ENCODE data around the gene L1TD1. TPM values are rescaled to one million over a fixed set of nuclear protein-coding genes. Genes with fewer than 3 reads are reported as not detected.

The L1TD1 gene
- total RNA-seq, 1 donor from 2014 or later, result 0.59 TPM

DNA sequence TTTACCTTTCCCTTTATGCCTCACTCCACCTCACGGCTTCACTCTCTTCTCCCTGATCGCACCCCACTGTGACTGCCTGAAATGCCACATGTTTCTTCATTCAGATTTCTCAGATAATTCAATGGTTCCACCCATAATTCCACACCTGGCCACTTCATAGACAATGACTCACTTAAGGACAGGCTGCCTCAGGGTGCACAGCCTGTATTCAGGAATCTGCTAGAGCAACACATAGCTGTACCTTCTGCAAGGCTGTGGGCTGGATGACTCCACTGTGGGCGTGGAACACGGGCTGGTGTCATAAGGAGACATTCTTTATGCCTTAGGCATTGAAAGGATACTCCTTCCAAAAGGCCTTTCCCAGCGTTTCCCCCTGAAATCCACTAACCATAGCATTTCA lies 36.1 kb downstream of the L1TD1 start:
- TF ChIP-seq, protein P1, sequence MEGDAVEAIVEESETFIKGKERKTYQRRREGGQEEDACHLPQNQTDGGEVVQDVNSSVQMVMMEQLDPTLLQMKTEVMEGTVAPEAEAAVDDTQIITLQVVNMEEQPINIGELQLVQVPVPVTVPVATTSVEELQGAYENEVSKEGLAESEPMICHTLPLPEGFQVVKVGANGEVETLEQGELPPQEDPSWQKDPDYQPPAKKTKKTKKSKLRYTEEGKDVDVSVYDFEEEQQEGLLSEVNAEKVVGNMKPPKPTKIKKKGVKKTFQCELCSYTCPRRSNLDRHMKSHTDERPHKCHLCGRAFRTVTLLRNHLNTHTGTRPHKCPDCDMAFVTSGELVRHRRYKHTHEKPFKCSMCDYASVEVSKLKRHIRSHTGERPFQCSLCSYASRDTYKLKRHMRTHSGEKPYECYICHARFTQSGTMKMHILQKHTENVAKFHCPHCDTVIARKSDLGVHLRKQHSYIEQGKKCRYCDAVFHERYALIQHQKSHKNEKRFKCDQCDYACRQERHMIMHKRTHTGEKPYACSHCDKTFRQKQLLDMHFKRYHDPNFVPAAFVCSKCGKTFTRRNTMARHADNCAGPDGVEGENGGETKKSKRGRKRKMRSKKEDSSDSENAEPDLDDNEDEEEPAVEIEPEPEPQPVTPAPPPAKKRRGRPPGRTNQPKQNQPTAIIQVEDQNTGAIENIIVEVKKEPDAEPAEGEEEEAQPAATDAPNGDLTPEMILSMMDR (IDR thresholded peaks at IDR 0.05), result no peak
- DNase-seq (no peak), ATAC-seq (peak in 1 of 2 donors; percentile 28)
- H3K4me1 ChIP-seq, result no peaks in the 10 kb centered on the region
- no peaks in the 10 kb centered on the region for H3K27me3 ChIP-seq (ENCODE audit: low read depth)
- H3K9me3 ChIP-seq, result no peaks in the 10 kb centered on the region
- H3K4me3 ChIP-seq, result no peak overlapping the region
- no peak overlapping the region for H3K27ac ChIP-seq
- no peaks in the 10 kb centered on the region for H3K36me3 ChIP-seq
- intact Hi-C loops (cut with DNase I), result no loop called here

DNA sequence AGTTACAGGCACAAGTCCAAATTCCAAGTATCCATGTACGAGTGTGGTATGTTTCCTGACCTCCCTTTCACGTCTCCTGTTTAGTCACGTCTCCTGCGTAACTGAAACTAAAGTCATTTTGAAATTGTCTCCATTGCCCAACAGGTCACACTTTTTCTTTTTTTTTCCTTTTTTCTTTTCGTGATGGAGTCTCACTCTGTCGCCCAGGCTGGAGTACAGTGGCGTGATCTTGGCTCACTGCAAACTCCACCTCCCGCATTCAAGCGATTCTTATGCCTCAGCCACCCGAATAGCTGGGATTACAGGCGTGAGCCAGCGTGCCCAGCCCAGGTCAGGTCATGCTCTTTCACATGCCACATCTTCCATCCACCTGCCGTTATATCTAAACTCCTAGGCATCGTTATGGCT lies 38.2 kb downstream of the L1TD1 start:
- Histone ChIP-seq H3K9me3 (no peaks in the 10 kb centered on the region), H3K27ac (no peak overlapping the region), H3K27me3 (ENCODE audit: low read depth) (no peaks in the 10 kb centered on the region), H3K36me3 (no peaks in the 10 kb centered on the region), H3K4me3 (no peak overlapping the region), H3K4me1 (no peaks in the 10 kb centered on the region)
- no peak for DNase-seq
- intact Hi-C loops (cut with DNase I), result no loop called here
- TF ChIP-seq, protein P1 (IDR thresholded peaks at IDR 0.05), result no peak
- ATAC-seq, result no peak

DNA sequence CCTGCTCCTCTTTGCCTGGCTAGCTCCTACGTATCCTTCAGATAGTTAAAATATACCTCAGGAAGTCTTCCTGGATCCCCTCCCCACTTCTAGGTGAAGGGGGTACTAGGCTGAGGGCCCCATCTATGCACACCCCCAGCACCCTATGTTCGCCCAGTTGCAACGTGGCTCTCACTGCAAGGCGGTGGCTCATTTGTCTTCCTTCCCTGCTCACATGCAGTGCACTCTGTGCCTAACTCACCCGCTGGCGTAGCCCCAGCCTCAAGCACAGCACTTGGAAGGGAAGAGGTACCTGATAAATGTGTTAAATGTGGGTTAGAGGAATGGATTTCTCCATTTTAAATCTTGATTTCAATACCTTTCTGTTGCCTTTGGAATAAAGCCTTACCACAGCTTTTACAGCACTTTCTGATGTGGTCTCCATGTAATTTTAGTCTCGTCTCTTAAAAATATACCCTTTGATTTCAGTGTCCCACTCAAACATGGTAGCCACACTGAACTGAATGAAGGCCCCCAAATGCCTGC lies 39.3 kb downstream of the L1TD1 start:
- DNase-seq (no peak), ATAC-seq (no peak)
- Histone ChIP-seq H3K4me1 (no peaks in the 10 kb centered on the region), H3K27me3 (ENCODE audit: low read depth) (no peaks in the 10 kb centered on the region), H3K9me3 (no peaks in the 10 kb centered on the region), H3K27ac (no peak overlapping the region), H3K36me3 (no peaks in the 10 kb centered on the region), H3K4me3 (no peak overlapping the region)
- intact Hi-C loops (cut with DNase I), result no loop called here
- TF ChIP-seq, protein P1 (IDR thresholded peaks at IDR 0.05), result no peak

DNA sequence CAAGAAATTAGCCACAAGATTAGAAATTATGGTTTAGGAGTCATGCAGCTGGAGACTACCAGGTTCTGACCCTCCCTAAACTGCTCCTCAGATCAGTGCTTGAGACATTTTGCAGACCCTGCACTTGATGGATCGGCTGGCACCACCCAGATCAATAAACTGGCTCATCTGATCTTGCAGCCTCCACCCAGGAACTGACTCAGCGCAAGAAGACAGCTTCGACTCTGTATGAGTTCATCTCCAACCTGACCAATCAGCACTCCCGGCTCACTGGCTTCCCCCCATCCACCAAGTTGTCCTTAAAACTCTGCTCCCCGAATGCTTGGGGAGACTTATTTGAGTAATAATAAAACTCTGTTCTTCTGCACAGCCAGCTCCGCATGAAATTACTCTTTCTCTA lies 40.0 kb downstream of the L1TD1 start:
- intact Hi-C loops (cut with DNase I), result no loop called here
- DNase-seq (no peak), ATAC-seq (no peak)
- Histone ChIP-seq H3K4me3 (no peak overlapping the region), H3K4me1 (no peaks in the 10 kb centered on the region), H3K27ac (no peak overlapping the region), H3K9me3 (no peaks in the 10 kb centered on the region), H3K27me3 (ENCODE audit: low read depth) (no peaks in the 10 kb centered on the region), H3K36me3 (no peaks in the 10 kb centered on the region)
- TF ChIP-seq, protein P1 (IDR thresholded peaks at IDR 0.05), result no peak

DNA sequence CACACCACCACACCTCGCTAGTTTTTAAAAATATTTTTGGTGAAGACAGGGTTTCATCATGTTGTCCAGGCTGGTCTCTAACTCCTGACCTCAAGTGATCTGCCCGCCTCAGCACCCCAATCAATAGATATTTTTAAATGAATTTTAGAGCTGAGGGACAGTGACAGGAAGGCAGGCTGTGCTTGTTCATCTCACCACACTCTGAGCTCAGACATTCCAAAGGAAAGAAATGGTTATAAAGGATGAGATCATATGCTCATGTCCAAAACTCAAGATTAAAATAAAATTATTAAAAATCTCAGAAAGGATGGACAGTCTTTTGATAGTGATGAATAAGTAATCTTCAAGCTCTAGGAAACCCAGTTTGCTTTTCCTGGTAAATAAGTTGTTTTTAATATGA lies 40.9 kb downstream of the L1TD1 start:
- intact Hi-C loops (cut with DNase I), result no loop called here
- DNase-seq (no peak), ATAC-seq (no peak)
- Histone ChIP-seq H3K27me3 (ENCODE audit: low read depth) (no peaks in the 10 kb centered on the region), H3K36me3 (no peaks in the 10 kb centered on the region), H3K9me3 (no peaks in the 10 kb centered on the region), H3K4me1 (no peaks in the 10 kb centered on the region), H3K27ac (no peak overlapping the region), H3K4me3 (no peak overlapping the region)
- TF ChIP-seq, protein P1 (IDR thresholded peaks at IDR 0.05), result no peak

DNA sequence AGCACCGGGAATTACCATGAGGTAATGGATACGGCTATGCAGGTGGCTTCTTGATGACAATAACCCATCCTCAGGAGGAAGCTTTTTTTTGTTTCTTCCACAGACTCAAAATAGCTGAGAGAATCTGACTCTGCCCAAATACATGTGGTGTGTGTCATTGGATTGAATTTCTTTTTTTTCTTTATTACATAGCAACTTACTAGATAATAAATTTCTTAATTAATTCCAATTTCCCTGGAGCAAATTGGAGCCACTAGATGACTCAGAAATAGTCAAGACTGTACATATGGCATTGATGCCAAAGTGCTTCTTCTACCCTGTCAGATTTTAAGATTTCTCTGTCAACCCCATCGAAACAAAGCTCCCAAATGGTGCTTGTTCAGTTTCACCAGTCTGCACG lies 42.7 kb downstream of the L1TD1 start:
- TF ChIP-seq, protein P1 (IDR thresholded peaks at IDR 0.05), result no peak
- Histone ChIP-seq H3K36me3 (no peaks in the 10 kb centered on the region), H3K4me1 (peaks cover 6% of the 10 kb centered on the region), H3K9me3 (no peaks in the 10 kb centered on the region), H3K27ac (no peak overlapping the region), H3K4me3 (no peak overlapping the region), H3K27me3 (ENCODE audit: low read depth) (no peaks in the 10 kb centered on the region)
- no peak for ATAC-seq
- DNase-seq, result no peak
- intact Hi-C loops (cut with DNase I), result no loop called here
